Effector CD8-positive, alpha-beta T cell (primary cell): Measurements from ENCODE around the gene GP1BB.

Experiments
- DNase-seq: peaks from one replicate; lab custom pipeline; 2025; lab: John Stamatoyannopoulos, UW

GP1BB gene

DNA sequence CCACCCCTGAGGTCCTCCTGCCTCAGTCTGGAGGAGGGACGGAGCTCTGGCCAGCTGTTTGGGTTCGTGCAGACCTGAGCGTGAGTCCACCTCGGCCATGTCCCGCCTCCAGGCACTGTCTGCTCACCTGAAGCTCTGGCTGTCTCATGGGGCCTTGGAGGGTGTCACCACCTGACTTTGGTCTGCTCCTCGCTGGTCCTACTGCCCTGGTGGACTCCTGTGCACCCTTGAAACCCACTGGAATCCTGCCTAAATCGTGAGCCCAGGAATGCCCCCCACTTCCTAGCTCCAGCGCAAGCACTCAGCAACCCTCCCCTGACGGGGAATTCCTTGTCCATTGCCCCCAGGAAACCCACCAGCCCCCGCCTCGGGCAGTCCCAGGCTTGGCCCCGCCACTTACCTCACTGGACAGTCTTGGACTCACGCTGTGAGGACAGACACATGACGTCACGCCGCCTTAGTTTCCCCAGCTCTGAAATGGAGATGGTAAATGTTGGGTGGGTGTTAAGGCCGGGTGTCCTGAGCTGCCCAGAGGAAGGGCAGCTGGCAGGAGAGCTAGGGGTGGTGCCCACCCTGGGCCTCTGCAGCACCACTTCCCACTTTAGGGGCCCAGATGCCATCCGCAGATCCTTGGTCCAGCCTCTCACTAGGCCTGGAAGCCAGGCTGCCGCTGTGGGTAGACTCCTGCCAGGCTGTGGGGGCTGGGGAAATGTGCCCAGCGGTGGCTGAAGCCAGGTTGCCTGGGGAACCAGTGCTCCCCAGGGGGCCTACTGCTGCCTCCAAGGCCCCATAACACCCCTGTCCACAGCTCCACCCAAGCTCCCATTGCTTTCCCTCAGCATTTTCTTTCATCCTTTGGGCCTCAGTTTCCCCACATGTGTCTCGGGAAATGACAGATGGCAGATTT, 19.1 kb downstream of the GP1BB start:
- no peak for DNase-seq

DNA sequence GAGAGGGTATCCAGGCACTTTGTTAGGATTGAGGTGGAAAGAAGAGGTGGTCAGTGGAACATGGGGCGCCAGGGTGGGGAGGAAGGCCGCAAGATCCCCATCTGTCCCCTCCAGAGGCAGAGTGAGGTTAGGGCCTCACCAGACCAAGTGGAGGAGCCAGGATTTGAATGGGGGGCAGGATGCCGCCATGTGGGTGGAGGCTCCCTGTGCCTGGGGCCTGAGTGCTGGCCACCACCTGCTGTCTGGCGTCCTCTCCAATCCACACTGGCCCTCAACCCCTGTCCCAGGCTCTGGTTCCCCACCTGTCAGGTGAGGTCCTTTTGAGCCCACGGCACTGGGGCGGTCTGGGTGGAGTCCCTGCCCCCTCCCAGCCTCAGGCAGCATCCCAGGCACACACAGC, 19.7 kb downstream of the GP1BB start:
- no peak for DNase-seq

DNA sequence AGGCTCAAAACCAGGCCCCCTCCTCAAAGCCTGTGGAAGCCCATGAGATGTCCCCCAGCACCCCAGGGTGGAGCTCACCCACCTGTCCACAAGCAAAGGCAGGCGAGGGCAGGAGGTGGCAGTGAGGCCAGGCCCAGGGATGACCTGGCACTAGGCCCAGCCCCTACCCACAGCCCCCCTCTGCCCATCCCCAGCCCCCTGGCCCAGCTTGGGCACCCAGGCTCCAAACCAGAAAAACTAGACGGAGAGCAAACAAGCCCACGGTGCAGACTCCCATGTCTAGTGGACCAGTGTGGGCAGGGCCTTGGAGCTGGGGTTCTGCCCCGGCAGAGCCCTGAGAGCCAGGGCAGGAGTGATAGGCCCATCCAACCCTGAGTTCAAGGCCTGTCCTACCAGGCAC, 20.3 kb downstream of the GP1BB start:
- DNase-seq: no peak

DNA sequence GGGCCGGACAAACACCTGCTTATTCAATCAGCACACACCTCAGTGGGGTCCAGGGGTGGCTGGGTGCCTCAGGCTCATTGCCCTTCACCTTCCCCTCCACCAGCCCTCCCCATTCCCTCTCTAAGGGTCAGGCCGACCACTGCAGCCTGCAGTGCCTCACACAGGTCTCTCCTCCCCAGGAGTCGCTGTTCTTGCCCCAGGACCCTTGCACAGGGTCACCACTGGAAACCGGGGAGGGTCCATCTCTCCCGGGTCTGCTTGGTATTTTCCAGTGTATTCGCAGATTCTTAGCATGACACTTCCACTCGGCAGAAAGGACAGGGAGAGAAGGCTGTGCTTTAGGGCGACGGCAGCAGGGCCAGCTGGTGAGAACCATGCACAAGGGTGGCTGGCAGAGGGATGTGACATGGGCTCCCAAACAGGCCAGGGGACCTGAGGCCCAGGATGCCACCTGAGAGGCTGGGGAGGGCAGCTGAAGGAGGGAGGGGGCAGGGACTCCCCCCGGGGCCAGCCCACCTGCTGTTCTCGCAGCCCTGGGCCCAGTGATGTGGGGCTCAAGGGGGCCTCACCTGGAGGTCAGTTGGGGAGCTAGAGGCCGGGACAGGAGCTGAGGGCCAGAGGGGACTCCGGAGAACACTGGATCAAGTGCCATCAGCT, 21.1 kb downstream of the GP1BB start:
- no peak for DNase-seq

DNA sequence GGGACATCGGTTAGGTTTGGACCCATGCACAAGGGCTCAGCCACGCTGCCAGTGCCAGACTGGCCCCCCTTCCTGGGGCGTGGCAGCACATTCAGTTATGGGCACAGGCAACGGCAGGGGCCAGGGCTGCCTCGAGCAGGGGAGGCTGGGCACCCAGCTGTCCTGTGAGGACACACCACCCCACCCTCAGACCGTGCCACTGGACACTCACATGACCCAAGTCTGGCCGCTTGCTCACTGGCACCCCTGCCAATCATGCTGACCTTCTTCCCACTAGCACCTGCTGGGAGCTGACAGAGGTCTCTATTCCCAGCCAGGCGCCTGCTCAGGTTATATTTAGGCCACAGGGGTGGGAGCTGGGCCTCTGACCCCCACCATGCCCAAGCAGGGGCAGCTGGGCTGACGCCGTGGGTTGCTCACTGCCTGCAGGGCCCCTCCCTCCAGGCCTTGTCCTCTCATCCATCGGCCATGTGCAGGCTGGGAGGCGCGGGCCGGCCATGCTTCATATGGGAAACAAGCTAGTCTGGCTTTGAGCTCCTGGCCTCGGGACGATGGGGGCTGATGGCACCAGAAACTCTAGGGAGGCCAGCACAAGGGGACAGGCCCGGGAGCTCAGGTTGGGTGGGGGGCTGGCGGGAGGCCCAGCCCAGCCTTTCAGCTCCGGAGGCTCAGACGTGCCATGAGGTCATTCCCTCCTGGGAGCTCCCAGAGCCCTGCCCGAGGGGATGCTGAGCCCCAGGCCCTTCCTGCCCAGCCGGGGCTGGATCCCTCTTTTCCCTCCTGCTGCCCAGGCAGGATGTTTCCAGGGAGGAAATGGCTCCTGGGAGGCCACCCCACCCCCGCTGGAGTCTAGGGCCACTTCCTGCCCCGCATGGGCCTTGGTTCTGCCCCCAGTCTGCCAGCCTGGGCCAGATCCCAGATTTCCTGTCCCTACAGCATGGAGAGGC, 22.1 kb downstream of the GP1BB start:
- no peak for DNase-seq

DNA sequence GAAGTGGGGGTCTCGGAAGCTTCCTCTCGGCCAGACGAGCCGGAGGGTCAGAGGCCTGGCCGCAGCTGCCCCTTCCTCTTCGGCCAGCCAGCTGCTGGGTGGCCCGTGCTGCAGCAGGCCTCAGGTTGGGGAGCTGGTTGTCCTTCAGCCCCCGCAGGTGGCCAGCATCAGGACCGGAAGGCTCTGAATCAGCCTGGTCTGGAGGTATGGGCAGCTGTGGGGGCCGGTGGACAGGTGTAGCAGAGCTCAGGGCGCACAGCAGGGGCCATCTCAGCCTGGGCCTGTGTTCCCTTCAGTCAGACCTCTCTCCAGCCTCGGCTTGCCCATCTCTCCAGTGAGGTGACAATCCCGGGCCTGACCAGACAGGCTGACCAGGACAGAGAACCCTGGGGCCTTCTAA, 23.4 kb downstream of the GP1BB start:
- DNase-seq: no peak

DNA sequence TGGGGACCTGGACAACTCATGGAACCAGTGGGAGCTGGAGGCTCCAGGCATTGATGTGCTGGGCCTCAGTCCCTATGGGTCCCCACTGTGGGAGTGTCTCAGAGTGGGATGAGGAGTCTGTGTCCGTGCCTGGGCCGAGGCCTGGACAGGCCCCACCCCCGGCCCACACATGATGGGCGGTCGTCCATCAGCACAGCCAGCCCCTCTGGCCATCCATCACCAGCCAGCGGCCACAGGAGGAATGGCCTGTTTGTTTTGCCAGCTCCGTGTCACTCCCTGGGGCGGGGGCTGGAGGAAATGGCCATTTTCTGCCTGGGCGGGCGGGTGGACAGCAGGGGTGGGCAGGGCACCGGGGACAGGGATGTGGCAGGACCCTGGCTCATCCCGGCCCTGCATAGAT, 24.2 kb downstream of the GP1BB start:
- DNase-seq: no peak

DNA sequence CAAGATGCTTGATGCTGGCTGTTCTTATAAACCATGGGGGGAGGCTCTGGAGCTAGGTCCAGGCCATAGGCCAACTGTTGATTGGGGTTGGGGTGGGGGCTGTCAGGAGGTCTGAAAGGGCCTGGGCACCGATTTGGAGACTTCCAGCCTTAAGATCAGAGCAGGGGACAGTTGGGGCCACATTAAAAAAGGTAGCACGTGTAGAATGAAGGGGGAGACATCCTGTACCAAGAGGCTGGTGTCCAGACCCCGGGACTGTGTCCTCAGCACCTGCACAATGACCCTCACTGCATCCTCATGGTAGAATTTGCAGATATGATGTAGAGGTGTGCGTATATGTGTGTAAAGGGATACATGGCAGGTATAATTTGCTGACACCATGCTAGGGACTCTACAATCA, 24.8 kb downstream of the GP1BB start:
- DNase-seq: no peak

DNA sequence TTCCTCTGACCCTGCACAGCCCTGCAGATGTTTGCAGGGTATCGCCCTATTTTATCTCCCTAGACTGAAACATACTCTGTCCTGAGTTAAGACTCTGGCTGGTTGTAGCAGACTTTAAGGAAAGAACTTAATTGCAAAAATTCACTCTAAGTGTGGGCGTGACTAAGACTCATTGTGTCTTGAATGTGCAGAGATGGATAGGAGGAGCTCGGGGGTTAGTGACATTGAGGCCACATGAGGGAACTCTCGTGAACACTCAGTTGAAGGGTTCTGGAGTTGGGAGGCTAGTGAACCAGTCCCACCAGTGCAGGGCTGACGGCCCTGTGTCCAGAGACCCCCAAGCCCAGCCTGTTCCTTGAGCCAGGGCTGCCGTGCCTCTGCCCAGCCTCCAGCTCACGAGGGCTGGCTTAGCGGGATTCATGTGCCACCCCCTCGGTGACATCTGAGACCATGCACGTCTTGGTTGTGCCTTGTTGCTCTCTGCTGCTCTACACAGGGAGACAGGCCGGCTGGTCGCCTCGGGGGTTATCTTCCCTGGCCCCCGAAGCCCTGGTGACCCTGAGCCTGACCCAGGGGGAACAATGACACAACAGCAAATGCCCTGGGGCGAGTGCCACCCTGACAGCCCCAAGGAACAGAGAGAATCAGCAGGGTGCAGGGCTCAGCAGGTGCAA, 25.8 kb downstream of the GP1BB start:
- DNase-seq: no peak

DNA sequence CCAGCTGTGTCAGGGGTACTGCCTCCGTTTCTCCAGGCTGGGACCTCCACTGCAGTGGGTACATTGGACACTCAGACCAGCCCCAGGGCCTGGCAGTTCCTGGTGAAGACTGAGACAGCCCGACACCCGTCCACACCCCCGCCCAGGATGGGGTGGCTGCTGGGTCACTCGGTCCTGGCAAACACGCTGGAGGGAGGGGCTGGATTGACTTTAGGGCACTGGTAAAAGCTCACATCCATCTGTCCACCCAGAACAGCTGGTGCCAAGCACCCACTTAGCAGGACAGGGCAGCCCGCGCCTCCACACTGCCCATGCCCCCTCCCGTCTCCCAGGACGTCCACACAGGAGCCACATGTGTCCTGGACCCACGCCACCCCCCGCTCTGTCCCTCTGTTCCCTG, 26.5 kb downstream of the GP1BB start:
- DNase-seq: no peak

DNA sequence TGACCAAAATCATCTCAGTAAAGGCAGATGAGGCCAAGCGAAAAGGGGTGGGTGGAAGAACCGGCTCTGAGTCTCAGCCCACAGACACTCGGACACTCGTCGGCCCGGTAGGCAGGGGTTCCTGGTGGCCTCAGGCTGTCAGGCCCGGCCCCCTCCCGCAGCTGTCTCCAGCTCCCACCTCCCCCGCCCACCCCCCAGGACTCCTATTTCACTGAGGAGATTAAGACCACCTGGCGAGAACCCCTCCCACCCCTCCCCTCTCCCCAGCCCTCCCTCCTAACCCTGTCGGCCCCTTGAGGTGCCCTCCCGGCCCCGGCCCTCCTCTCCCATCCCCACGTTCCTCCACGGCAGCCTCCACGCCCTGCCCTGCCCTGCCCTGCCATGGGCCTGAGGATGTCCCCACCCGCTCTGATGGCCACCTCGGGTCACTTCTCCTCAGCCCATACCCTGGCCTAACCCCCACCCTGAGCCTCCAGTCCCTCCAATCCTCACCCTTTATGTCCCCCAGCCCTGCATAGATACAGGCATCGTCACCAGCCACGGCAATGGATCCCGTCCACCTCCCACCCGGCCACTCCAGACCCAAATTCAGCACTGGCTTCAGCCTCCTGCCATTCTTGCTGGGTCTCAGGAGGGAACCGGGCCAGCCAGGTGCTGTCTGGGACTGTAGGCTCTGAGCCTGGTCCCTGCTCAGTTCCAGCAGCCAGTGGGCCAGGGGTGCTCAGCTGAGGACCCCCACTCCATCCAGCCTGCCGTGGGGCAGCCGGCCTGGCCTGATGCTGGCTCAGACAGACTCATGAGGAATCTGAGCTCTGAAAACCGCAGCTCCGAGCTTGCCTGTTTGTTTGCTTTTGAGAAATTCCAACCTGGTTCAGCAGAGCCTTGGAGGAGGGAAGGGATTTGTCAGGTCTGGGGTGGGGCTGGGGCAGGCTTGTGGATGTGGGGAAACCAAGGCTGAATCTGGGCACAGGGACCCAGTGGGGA, 27.5 kb downstream of the GP1BB start:
- no peak for DNase-seq

DNA sequence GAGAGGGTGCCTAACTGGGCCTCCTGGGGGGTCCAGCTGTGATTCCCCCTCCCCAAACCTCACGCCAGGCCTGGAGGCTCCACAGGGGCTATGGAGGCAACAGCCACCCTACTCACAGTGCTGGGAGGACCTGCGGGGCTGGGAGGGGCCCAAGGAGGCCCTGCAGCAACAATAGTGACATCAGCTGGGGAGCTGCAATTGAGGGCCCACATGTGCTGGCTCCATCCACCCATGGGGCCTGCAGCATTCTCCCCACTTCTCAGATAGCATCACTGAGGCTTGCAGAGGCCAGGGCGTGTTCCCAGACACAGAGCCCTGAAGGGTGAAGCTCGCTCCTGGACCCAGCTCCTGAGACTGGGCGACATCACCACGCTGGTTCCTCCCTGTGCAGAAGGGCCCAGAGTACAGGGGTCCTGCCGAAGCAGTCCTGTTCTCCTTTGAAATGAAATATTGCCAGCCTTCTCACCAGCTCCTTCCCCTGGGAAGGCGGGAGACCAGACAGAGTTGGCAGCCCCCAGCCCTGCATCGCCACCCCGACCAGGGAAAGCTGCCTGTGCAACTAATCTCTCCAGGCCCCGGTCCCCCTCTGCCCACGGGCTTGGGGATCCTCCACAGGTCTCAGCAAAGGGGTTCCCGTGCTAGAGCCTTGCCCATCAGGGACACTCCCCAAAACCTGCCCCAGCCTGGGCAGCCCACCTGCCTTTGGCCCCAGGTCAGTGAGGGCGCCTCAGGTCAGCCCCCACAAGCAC, 28.3 kb downstream of the GP1BB start:
- DNase-seq: no peak

DNA sequence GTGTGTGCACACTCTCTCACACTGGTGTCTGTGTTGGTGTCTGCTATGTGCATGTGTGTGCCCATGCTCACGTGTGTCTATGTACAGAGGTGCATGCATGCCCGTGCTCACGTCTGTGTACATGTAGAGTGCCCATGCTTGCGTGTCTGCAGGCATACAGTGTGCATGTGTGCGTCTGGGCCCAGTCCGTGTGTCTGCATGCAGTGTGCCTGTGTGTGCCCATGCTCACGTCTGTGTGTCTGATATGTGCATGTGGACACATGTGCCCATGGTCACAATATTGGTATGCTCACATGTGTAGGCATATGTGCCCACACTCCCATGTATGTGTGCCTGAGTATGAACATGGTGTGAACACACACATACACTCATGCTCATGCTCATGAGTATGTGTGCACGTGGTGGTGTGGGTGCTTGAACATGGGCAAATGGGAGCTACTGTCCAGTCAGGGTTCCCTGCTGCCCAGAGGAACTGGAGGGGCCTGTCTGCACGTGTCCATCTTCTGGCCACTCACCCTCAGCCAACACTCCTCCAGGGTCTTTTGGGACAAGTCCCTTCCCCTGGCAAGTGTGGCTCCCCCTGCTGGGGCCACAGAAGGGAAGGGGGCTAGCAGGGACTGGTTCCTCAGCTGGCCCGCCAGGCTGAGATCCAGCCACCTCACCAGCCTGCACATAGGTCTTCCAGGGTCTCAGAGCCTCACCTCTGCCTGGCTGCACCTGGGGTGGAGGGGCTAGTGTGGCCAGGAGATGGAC, 29.9 kb downstream of the GP1BB start:
- no peak for DNase-seq

DNA sequence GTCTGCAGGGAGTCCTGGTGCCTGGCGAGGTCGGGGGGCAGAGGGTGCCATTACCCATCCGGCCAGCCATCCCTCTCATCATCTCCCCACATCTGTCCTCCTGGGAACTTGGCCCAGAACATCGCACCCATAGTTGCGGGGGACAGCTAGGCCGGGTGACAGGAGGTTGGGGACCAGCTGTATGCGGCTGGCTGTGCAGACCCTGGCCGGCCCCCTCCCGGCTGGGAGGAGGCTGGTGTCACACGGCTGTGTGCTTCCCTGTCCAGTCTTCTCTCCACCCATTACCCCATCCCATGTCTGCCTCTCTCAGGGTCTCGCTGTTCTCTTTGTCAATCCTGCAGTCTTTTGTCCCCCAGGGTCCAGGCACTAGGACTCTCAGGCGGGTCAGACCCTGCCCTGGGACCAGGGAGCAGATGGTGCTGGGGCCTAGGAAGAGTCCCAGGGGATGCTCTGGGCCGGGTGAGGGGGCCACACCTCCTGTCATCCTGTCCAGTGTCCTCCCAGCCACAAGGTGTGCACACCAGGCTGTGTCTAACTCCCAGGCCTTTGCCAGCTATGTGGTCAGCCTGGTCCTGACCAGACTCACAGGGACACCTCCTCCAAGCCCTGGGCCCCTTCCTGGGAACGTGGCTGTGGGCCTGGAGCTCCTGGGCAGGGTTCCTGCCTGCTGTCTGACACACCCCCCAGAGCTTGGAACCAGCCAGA, 30.8 kb downstream of the GP1BB start:
- DNase-seq: no peak

DNA sequence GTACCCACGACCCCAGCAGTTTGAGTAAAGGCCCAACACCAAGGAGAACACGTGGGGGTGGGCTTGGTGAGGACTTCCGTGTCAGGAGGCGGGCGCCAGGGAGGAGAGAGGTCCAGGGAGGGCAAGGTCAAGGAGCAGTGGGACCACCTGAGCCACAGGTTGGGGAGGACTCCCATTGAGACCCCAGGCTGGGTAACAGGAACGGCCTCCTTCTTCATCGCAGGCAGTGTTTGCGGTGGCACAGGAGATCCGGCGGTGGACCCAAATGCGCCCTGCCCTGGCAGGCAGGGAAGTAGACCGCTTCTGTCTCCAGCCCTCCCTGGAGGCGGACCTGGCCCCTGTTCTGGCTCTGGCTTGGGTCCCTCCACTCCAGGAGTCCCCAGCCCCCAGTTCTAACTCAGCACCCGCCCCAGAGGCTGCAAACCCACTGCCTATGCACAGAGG, 31.4 kb downstream of the GP1BB start:
- no peak for DNase-seq

DNA sequence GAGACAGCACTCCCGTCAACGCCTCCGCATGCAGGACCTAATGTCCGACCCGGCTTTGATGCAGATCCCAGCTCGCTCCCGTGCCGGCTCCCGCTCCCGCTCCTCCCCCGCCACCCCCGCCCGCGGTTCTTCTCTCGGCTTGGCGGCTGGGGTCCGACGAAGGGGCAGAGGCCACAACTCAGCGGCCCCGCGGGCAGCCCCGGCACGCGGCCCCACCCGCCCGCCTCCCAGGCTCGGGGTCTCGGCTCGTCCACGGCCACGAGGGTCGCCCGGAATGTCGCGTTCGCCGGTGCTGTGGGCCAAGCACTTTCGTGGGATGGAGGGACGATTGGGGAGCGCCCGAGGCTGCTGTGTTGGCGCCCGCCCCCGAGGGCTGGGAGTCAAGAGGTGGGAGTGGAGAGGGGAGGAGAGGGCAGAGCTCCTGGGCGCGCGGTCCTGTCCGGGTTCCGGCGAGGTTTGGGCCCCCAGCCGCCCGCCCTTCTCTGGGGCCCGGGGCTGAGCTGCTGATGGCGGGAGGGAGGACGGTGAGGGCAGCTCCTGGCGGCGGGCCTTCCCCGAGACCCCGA, 31.9 kb downstream of the GP1BB start:
- DNase-seq: no peak

DNA sequence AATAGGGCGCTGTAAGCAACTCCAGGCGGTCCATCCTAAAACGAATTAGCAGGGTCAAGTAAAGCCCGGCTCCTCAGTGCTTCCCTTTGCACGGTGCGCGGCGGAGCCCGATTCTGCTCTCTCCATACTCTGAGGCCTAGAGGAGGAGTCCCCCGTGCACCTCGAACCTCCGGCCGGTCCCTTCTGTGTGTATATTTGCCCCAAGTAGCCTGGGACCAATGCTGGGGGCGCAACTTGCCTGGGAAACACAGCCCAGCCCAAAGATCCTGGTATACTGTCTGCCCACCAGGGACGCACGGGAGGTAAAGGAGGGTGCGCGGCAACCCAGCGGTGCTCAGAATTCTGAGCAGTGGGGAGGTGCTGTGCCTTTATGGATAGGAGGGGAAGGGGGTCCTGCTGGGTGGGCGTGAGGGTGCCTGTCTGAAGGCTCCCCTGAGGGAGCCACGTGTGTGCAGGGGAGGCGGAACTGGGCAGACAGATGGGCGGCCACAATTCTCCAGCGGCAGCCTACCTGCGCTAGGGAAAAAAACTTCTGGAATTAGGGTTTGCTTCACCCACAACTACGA, 32.5 kb downstream of the GP1BB start:
- DNase-seq: no peak
